HCT116 (cell line): ENCODE data around the gene CRYBG2. TPM values are rescaled to one million over a fixed set of nuclear protein-coding genes. Genes with fewer than 3 reads are reported as not detected.

Experiments used
- ATAC-seq: fragments of 200-7000 bp; cut with Tn5 transposase; 2 replicates; pipeline ENCODE4 v1.9.1; 2020; ENCODE audit warnings: mild to moderate bottlenecking, moderate library complexity
- Bru-seq: library from RNA; stranded (reverse); fragments of 400-500 nt; gene quantifications from one replicate; lab custom pipeline; 2021; lab: Mats Ljungman, UMichigan
- BruChase-seq, 2 experiments: library from RNA; stranded (reverse); fragments of 400-500 nt; gene quantifications; one replicate each; lab custom pipeline; 2021; lab: Mats Ljungman, UMichigan
- BruUV-seq: library from RNA; stranded (reverse); fragments of 400-500 nt; replicated peaks from 2 replicates; lab custom pipeline; 2021; lab: Mats Ljungman, UMichigan
- CTCF ChIA-PET: fragments of 300-600 bp; sonication (Branson Sonifier 250); formaldehyde crosslinking; loops from one replicate; lab custom pipeline; 2021; ENCODE audit warnings: antibody characterized with exemption; lab: Charles Lee
- POLR2A ChIA-PET: fragments of 300-600, 350-600 bp; sonication (Branson Sonifier 250); formaldehyde crosslinking; loops from one replicate; lab custom pipeline; 2021; ENCODE audit warnings: antibody characterized with exemption; lab: Charles Lee
- RAD21 ChIA-PET, 2 experiments: fragments of 300-600 bp; sonication (Branson Sonifier 250); formaldehyde crosslinking; loops; one replicate each; lab custom pipeline; 2023; ENCODE audit warnings: low total read pairs in 2 of 2; ENCODE audit not compliant: uncharacterized antibody in 2 of 2, unreplicated experiment in 2 of 2, low non-redundant PET in 1 of 2; lab: Charles Lee
- DNase-seq: peaks from one replicate; pipeline ENCODE4 v3.0.0-alpha.2; 2010; ENCODE audit warnings: low read depth, low spot score
- H2AFZ ChIP-seq: fragments of 200-600 bp; shearing (Covaris generic), sonication (generic); 2 replicates; pipeline ENCODE4 v1.6.1; 2017; ENCODE audit warnings: low read depth, mixed run types, mixed read lengths, antibody characterized with exemption, low read length; ENCODE audit not compliant: poor library complexity, severe bottlenecking
- H3K27ac ChIP-seq: 2 replicates; pipeline ENCODE4 v1.5.1; 2012; ENCODE audit warnings: low read depth, low read length
- H3K27me3 ChIP-seq: fragments of 200-600 bp; sonication (generic); 2 replicates; pipeline ENCODE4 v1.6.1; 2016; ENCODE audit warnings: mixed run types, low read length, mixed read lengths; ENCODE audit not compliant: insufficient read depth
- H3K36me3 ChIP-seq, 2 experiments: fragments of 200-500 bp in 1 of 2; fragments of 200-600 bp in 1 of 2; sonication (Bioruptor generic) in 1 of 2; sonication (generic) in 1 of 2; 2 replicates each; pipeline versions ENCODE4 v1.5.1 to v1.6.1; 2014 to 2016; ENCODE audit warnings: low read length in 2 of 2, inconsistent platforms in 1 of 2, mixed read lengths in 1 of 2, mixed run types in 1 of 2; ENCODE audit not compliant: insufficient read depth in 2 of 2, control insufficient read depth in 1 of 2
- H3K4me1 ChIP-seq, 2 experiments: fragments of 200-600 bp in 1 of 2; sonication (generic) in 1 of 2; 2 replicates each; pipeline versions ENCODE4 v1.5.1 to v1.6.1; 2012 to 2017; ENCODE audit warnings: low read length in 2 of 2, inconsistent platforms in 1 of 2, mild to moderate bottlenecking in 1 of 2, mixed read lengths in 1 of 2, mixed run types in 1 of 2, moderate library complexity in 1 of 2; ENCODE audit not compliant: insufficient read depth in 2 of 2, control insufficient read depth in 1 of 2
- H3K4me2 ChIP-seq: fragments of 200-600 bp; sonication (generic); 2 replicates; pipeline ENCODE4 v1.6.1; 2017; ENCODE audit warnings: mixed run types, low read length, mixed read lengths
- H3K4me3 ChIP-seq, 2 experiments: fragments of 200-600 bp in 1 of 2; sonication (generic) in 1 of 2; replicated peaks in 1 of 2; 2 replicates each; pipeline ENCODE4 v1.5.1; 2011 to 2016; ENCODE audit warnings: low read length in 2 of 2, control low read depth in 1 of 2, low read depth in 1 of 2, mild to moderate bottlenecking in 1 of 2, mixed read lengths in 1 of 2, mixed run types in 1 of 2
- H3K79me2 ChIP-seq: fragments of 200-600 bp; sonication (generic); 2 replicates; pipeline ENCODE4 v1.6.1; 2017; ENCODE audit warnings: mild to moderate bottlenecking, mixed run types, low read length, moderate library complexity, mixed read lengths; ENCODE audit not compliant: insufficient read depth
- H3K9ac ChIP-seq: fragments of 200-600 bp; sonication (generic); 2 replicates; pipeline ENCODE4 v1.6.1; 2016; ENCODE audit warnings: low read length, mixed read lengths
- H3K9me2 ChIP-seq: fragments of 200-600 bp; sonication (generic), shearing (Covaris generic); 2 replicates; pipeline ENCODE4 v1.6.1; 2017; ENCODE audit warnings: mixed run types, mild to moderate bottlenecking, moderate library complexity; ENCODE audit not compliant: insufficient read depth
- H3K9me3 ChIP-seq, 2 experiments: fragments of 200-500 bp in 1 of 2; fragments of 200-600 bp in 1 of 2; sonication (Bioruptor generic) in 1 of 2; sonication (generic) in 1 of 2; 2 replicates each; pipeline ENCODE4 v1.6.1; 2014 to 2017; ENCODE audit warnings: low read length in 2 of 2, mixed read lengths in 2 of 2, inconsistent platforms in 1 of 2, low read depth in 1 of 2, mild to moderate bottlenecking in 1 of 2, mixed run types in 1 of 2, moderate library complexity in 1 of 2; ENCODE audit not compliant: control insufficient read depth in 1 of 2, insufficient read depth in 1 of 2
- H4K20me1 ChIP-seq: fragments of 200-600 bp; sonication (generic), shearing (Covaris generic); 2 replicates; pipeline ENCODE4 v1.6.1; 2017; ENCODE audit warnings: mixed run types, mild to moderate bottlenecking, moderate library complexity; ENCODE audit not compliant: insufficient read depth
- ELF1 ChIP-seq: IDR thresholded peaks from 2 replicates; pipeline ENCODE4 v1.6.1; 2012; ENCODE audit warnings: low read depth, borderline replicate concordance
- EZH2 ChIP-seq: fragments of 200-600 bp; sonication (generic); IDR thresholded peaks from 2 replicates; pipeline ENCODE4 v1.6.1; 2017; ENCODE audit warnings: antibody characterized with exemption, mixed run types
- MAX ChIP-seq: IDR thresholded peaks from 2 replicates; pipeline ENCODE4 v1.6.1; 2012
- POLR2A ChIP-seq: IDR thresholded peaks from 2 replicates; pipeline ENCODE4 v1.7.0; 2011; ENCODE audit warnings: borderline replicate concordance; ENCODE audit not compliant: insufficient read depth, insufficient read length; ENCODE audit errors: extremely low read depth
- POLR2AphosphoS5 ChIP-seq: IDR thresholded peaks from 2 replicates; pipeline ENCODE4 v1.6.1; 2011; ENCODE audit warnings: mild to moderate bottlenecking, low read depth, low read length, moderate library complexity
- REST ChIP-seq: IDR thresholded peaks from 2 replicates; pipeline ENCODE4 v1.6.1; 2012; ENCODE audit warnings: low read depth
- SIN3A ChIP-seq: IDR thresholded peaks from 2 replicates; pipeline ENCODE4 v1.6.1; 2012; ENCODE audit warnings: low read depth
- SP1 ChIP-seq: IDR thresholded peaks from 2 replicates; pipeline ENCODE4 v1.6.1; 2012; ENCODE audit warnings: low read depth
- SRF ChIP-seq: IDR thresholded peaks from 2 replicates; pipeline ENCODE4 v1.6.1; 2012; ENCODE audit warnings: low read depth
- TCF7L2 ChIP-seq: IDR thresholded peaks from 2 replicates; pipeline ENCODE4 v1.7.0; 2011; ENCODE audit warnings: borderline replicate concordance, inconsistent platforms; ENCODE audit not compliant: insufficient read depth, insufficient read length; ENCODE audit errors: extremely low read depth
- YY1 ChIP-seq: IDR thresholded peaks from 2 replicates; pipeline ENCODE4 v1.6.1; 2011; ENCODE audit warnings: low read length, low read depth, moderate library complexity, mild to moderate bottlenecking; ENCODE audit not compliant: insufficient replicate concordance; ENCODE audit errors: extremely low read depth
- ZBTB33 ChIP-seq: IDR thresholded peaks from 2 replicates; pipeline ENCODE4 v1.6.1; 2011; ENCODE audit warnings: mild to moderate bottlenecking, low read length, moderate library complexity; ENCODE audit not compliant: insufficient replicate concordance; ENCODE audit errors: extremely low read depth
- ZNF274 ChIP-seq: fragments of 200-500 bp; sonication (Bioruptor generic); IDR thresholded peaks from 2 replicates; pipeline ENCODE4 v1.6.1; 2014; ENCODE audit warnings: mild to moderate bottlenecking, low read depth, low read length, inconsistent platforms
- intact Hi-C: fragments of 100-400 bp; cut with micrococcal nuclease; formaldehyde crosslinking; loops from 2 replicates; pipeline ENCODE4 v1.10.0; 2022
- long read RNA-seq: library from polyadenylated mRNA; unstranded; transcript quantifications from one replicate; pipeline ENCODE4 v2.0.0, GENCODE V29; 2021; ENCODE audit not compliant: unreplicated experiment
- polyA plus RNA-seq: library from polyadenylated mRNA; unstranded; fragments of >200 nt; gene quantifications from 2 replicates; pipeline ENCODE4 v1.2.1, GENCODE V29; 2012; ENCODE audit warnings: missing spikeins
- total RNA-seq: library from RNA; stranded (reverse); gene quantifications from one replicate; pipeline ENCODE4 v1.2.1, GENCODE V29; 2021; ENCODE audit not compliant: unreplicated experiment

CRYBG2 gene
- total RNA-seq: 10.5 TPM
- polyA plus RNA-seq: 11.8 and 13.8 TPM in 2 replicates
- Bru-seq, nascent RNA: percentile 44 among the genes with signal in this experiment
- BruChase-seq, experiment 1, labeled RNA remaining after a 6-hour chase: percentile 41 among the genes with signal in this experiment
- BruChase-seq, experiment 2, labeled RNA remaining after a 2-hour chase: percentile 43 among the genes with signal in this experiment
- long read RNA-seq, partial matches to known transcripts: 4 of 11 reads
- long read RNA-seq, other reads (novel, unspliced or antisense): 7 of 11 reads

GRCh38 chr1:26353976-26354820, at the start of gene CRYBG2:
CRYBG2 (minus strand) TSS chr1:26354130; CDS start chr1:26346657, 7,473 bp downstream.
- TF ChIP-seq SRF (no peak), REST (no peak), POLR2AphosphoS5 (peak; percentile 49; the same call in 1 of the 2 replicates), TCF7L2 (no peak), YY1 (peak; percentile 55), ZBTB33 (no peak), SP1 (no peak), POLR2A (no peak), ZNF274 (no peak), EZH2 (no peak), SIN3A (no peak), ELF1 (no peak), MAX (no peak)
- no TSS peak for BruUV-seq
- CTCF ChIA-PET: interaction anchor here (1.4 kb wide), 1 partner anchor 10 kb away, joined by 8 read pairs; no protein-coding TSS in a partner anchor
- Histone ChIP-seq H3K9me3 (no peaks in the 10 kb centered on the region), H3K27me3 (no peaks in the 10 kb centered on the region), H3K9ac (peak within 1 kb of the TSS; percentile 49), H3K4me1 (peaks cover 72 to 94% of the 10 kb centered on the region in 2 experiments), H3K27ac (peak within 1 kb of the TSS; percentile 27; the same call in 1 of the 2 replicates), H3K9me2 (no peaks in the 10 kb centered on the region), H2AFZ (no peak within 1 kb of the TSS), H3K4me2 (peak within 1 kb of the TSS; percentile 80), H3K36me3 (no peaks in the 10 kb centered on the region), H3K4me3 (peak within 1 kb of the TSS; percentile 34 to 51), H4K20me1 (no peaks in the 10 kb centered on the region), H3K79me2 (no peaks in the 10 kb centered on the region)
- intact Hi-C loops: no loop called here
- RAD21 ChIA-PET: no interaction called here
- POLR2A ChIA-PET: interaction anchor here (1.2 to 1.5 kb wide), 2 partner anchors 10 to 24 kb away, joined by 3 to 5 read pairs; no protein-coding TSS in a partner anchor
- DNase-seq (peak; percentile 57), ATAC-seq (peak; percentile 83)
